ENCODE data around the gene EGFL7.

EGFL7 gene

DNA sequence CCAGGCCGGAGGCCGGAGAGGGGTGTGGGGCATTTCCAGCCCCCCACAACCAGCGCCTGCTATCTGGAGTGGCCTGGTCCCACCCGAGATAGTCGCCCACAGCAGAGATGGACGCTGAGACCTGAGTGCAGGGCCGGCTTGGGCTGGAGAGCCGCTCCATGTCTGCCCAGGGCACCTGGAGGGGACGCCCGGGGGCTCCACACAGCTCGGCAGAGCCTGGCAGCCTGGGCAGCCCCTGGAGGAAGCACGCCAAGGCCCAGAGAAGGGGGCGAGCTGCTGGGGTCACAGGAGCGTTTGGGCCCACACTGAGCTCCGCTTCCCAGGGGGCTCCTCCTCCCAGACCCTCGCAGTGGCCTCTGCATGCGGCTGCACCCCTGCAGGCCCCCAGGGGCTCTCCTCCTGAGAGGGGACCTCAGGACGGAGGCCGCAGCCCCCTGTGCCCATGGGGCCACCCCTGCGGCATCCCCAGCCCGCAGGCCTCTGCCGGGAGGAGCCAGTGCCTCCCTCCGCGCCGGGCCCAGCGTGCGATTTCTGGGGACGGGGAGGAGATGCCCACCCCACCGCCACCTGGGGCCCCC lies 42.2 kb upstream of the EGFL7 start:
- no peak for DNase-seq (ENCODE audit: low read depth, low spot score)
- POLR2A ChIA-PET = no interaction called here

DNA sequence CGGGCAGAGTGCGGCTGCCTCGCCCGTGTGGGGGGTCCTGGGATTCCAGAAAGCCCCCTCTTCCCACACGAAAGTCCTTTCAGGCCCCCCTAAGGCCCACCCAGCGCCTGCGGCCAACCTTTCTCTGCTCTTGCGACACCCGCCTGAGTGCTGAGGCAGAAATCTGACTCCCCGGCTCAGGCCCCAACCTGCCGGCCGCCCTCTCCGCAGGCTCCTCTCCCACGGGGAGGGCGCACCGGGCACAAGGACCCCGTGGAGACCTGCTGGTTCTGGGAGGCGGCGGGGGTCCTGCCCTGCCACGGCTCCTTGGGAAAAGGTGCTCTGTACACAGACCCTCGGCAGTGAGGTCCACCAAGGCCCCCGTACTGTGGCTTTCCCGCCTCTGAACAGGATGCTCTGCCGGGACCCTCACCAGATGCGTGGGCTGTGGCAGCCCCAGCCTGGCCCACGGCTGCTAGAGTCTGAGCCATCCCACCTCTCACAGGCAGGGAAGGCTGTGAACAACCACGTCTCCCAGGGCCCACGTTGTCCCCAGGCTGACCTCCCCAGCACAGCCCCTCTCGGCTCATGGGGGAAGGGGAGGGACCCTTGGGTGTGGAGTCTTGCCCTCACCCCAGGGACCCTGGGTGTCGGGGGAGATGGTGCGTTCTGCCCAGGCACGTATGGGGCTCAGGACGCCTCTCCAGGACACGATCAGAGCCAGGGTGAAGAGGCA lies 41.5 kb upstream of the EGFL7 start:
- ChIA-PET POLR2A (no interaction called here), CTCF (interaction anchor here (4.0 to 9.6 kb wide), 2 partner anchors 134 kb away, joined by 27 to 674 read pairs; no protein-coding TSS in a partner anchor)
- no peak for DNase-seq (ENCODE audit: low read depth, low spot score)
- TF ChIP-seq, protein P1, sequence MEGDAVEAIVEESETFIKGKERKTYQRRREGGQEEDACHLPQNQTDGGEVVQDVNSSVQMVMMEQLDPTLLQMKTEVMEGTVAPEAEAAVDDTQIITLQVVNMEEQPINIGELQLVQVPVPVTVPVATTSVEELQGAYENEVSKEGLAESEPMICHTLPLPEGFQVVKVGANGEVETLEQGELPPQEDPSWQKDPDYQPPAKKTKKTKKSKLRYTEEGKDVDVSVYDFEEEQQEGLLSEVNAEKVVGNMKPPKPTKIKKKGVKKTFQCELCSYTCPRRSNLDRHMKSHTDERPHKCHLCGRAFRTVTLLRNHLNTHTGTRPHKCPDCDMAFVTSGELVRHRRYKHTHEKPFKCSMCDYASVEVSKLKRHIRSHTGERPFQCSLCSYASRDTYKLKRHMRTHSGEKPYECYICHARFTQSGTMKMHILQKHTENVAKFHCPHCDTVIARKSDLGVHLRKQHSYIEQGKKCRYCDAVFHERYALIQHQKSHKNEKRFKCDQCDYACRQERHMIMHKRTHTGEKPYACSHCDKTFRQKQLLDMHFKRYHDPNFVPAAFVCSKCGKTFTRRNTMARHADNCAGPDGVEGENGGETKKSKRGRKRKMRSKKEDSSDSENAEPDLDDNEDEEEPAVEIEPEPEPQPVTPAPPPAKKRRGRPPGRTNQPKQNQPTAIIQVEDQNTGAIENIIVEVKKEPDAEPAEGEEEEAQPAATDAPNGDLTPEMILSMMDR (IDR thresholded peaks at IDR 0.05; ENCODE audit: insufficient read depth, low read length, missing control alignments) = no peak
- H3K4me3 ChIP-seq (ENCODE audit: low read depth, low read length) = no peak overlapping the region

More for the DNA sequence above, 42.2 kb upstream of the EGFL7 start:
- TF ChIP-seq, protein P1 (IDR thresholded peaks at IDR 0.05; ENCODE audit: insufficient read depth, low read length, missing control alignments) = no peak
- CTCF ChIA-PET = interaction anchor here (4.0 kb wide), 1 partner anchor 133 kb away, joined by 27 read pairs; no protein-coding TSS in a partner anchor
- no peak overlapping the region for H3K4me3 ChIP-seq (ENCODE audit: low read depth, low read length)

DNA sequence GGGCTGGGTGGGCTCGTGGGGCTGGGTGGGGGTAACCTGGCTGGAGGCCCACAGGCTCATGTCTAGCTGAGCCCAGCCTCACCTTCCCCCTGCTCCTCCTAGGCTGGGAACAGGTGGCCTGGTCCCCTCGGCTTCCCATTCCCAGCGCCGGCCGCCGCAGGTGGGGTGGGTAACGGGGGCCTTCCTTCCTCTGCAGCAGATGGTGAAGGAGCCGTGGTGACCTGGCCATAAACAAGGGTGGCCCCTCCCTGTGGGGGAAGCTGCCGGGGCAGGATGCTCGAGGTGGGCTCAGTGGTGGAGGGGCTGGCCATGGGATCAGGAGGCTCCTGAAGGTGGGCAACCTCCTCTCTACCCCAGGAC lies 41.0 kb upstream of the EGFL7 start:
- H3K4me3 ChIP-seq (ENCODE audit: low read depth, low read length) = no peak overlapping the region
- TF ChIP-seq, protein P1 (IDR thresholded peaks at IDR 0.05; ENCODE audit: insufficient read depth, low read length, missing control alignments) = no peak
- ChIA-PET POLR2A (no interaction called here), CTCF (interaction anchor here (9.6 kb wide), 1 partner anchor 134 kb away, joined by 674 read pairs; no protein-coding TSS in a partner anchor)
- no peak for DNase-seq (ENCODE audit: low read depth, low spot score)

DNA sequence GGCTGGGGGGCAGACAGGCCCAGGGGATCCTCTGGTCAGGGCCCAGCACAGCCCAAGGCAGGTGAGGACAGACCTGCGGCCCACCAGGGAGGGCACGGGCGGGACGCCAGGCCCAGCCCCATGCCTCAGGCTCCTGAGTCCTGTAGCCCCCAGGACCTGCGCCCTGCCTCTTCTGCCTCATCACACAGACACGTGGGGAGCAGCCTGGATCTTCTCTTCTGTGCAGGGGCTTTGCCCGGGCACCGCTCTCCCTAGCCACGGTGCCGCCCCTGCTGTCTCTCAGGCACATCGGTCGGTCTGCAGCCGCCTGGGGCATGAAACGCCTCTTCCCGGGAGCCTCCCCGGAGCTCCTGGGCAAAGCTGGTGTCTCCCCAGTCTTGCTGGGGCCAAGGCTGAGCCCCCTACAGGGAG lies 40.2 kb upstream of the EGFL7 start:
- ChIA-PET POLR2A (no interaction called here), CTCF (interaction anchor here (9.6 kb wide), 1 partner anchor 135 kb away, joined by 674 read pairs; no protein-coding TSS in a partner anchor)
- DNase-seq (ENCODE audit: low read depth, low spot score) = no peak
- TF ChIP-seq, protein P1 (IDR thresholded peaks at IDR 0.05; ENCODE audit: insufficient read depth, low read length, missing control alignments) = no peak
- H3K4me3 ChIP-seq (ENCODE audit: low read depth, low read length) = no peak overlapping the region

DNA sequence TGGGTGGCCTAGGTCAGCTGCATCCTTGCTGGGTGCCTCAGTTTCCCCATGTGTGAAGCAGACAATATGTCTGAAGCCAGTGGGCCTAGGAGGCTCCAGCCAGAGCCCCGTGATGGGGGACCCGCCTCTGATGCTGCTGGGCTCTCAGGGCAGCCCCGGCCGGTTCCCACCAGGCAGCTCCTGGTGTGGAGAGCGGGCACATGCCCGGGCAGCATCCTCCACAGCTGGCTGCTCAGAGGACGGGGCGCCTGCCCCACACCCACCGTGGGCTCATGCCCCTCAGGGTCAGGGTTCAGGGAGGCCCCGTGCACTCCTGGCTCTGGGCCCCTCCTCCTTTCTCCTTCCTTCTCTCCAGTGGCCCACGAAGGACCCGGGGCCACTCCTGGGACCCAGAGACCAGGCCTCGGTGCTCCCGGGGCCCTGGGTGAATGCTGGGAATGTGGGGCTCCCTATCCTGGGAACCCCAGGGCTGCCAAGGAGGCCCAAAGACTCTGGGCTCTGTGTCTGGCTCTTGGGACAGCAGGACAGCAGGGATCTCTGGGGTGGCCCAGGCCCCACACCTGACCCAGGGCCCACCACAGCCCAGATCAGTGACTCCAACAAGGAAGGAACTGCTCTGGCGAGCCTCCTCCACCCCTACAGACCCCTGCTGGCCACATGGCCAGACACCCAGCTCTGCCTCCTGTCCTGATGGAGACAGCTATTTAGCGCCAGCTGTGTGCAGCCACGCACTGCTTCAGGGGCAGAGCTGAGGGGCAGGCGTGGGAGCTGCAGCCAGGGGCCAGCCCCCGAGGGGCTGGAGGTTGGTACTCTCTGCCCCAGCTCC lies 39.5 kb upstream of the EGFL7 start:
- no peak overlapping the region for H3K4me3 ChIP-seq (ENCODE audit: low read depth, low read length)
- ChIA-PET POLR2A (interaction anchor here (0.6 kb wide), 1 partner anchor 184 kb away, joined by 3 read pairs; no protein-coding TSS in a partner anchor), CTCF (interaction anchor here (0.6 to 9.6 kb wide), 4 partner anchors 11 to 136 kb away, joined by 3 to 674 read pairs (median 3); no protein-coding TSS in a partner anchor)
- DNase-seq (ENCODE audit: low read depth, low spot score) = no peak
- TF ChIP-seq, protein P1 (IDR thresholded peaks at IDR 0.05; ENCODE audit: insufficient read depth, low read length, missing control alignments) = no peak
